Upper lobe of left lung (tissue), 4 donors: Measurements from ENCODE around the gene ATP11A.

Experiments used
- EP300 ChIP-seq, 4 donors: sonication (generic); formaldehyde crosslinking; IDR thresholded peaks; one replicate each; pipeline ENCODE4 v1.5.1; 2017; ENCODE audit warnings: antibody characterized with exemption in 4 of 4, control low read depth in 2 of 4
- POLR2A ChIP-seq, 4 donors: fragments of 450-650 bp; IDR thresholded peaks; one replicate each; pipeline ENCODE4 v1.5.1; 2016 to 2017; ENCODE audit warnings: antibody characterized with exemption in 4 of 4, mild to moderate bottlenecking in 2 of 4

GRCh38 chr13:112713517-112714253 is 23.8 kb downstream of the ATP11A start:
- TF ChIP-seq POLR2A (IDR thresholded peaks at IDR 0.05), result no peak
- no peak for TF ChIP-seq EP300 (IDR thresholded peaks at IDR 0.05)
